ENCODE measurements around the gene SHROOM3. TPM values are rescaled to one million over a fixed set of nuclear protein-coding genes. Genes with fewer than 3 reads are reported as not detected.

SHROOM3 gene
- polyA plus RNA-seq, 1 experiment = 9.5 TPM

DNA sequence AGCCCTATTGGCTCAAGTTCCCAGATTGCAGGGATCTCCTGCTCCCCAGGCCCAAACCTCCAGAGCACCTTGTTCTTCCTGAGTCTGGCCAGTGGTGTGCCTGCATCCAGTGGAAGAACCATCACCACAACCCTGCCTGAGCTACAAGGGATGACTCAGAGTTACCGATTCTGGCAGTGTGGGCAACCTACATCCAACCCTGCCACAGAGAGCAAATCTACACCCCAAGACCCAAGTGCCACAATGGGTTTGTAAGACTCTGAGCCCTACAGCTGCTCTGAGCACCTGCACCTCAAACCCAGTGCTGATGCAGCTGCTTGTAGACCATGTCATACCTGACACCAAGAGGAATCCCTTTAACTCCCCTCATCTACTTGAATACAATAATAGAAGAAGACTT lies 352.9 kb downstream of the SHROOM3 start:
- POLR2A ChIA-PET = no interaction called here
- DNase-seq (ENCODE audit: low read depth, low spot score) = no peak

DNA sequence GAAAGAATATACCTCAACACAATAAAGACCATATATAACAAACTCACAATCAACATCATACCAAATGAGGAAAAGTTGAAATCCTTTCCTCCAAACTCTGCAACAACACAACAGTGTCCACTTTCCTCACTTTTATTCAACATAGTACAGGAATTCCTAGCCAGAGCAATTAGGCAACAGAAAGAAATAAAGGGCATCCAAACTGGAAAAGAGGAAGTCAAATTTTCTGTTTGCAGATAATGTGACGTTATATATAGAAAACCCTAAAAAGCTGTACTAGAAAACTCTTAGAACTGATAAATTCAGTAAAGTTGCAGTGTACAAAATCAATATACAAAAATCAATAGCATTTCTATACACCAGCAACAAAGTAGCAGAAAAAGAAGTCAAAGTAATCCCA lies 355.3 kb downstream of the SHROOM3 start:
- H3K4me3 ChIP-seq (ENCODE audit: low read depth, low read length) = no peak overlapping the region
- H3K27me3 ChIP-seq (ENCODE audit: control insufficient read depth, insufficient read depth, low read length) = no peaks in the 10 kb centered on the region
- DNase-seq (ENCODE audit: low read depth, low spot score) = no peak
- POLR2A ChIA-PET = no interaction called here
- H3K27ac ChIP-seq (ENCODE audit: low read depth, low read length) = no peak overlapping the region
- TF ChIP-seq, protein P1, sequence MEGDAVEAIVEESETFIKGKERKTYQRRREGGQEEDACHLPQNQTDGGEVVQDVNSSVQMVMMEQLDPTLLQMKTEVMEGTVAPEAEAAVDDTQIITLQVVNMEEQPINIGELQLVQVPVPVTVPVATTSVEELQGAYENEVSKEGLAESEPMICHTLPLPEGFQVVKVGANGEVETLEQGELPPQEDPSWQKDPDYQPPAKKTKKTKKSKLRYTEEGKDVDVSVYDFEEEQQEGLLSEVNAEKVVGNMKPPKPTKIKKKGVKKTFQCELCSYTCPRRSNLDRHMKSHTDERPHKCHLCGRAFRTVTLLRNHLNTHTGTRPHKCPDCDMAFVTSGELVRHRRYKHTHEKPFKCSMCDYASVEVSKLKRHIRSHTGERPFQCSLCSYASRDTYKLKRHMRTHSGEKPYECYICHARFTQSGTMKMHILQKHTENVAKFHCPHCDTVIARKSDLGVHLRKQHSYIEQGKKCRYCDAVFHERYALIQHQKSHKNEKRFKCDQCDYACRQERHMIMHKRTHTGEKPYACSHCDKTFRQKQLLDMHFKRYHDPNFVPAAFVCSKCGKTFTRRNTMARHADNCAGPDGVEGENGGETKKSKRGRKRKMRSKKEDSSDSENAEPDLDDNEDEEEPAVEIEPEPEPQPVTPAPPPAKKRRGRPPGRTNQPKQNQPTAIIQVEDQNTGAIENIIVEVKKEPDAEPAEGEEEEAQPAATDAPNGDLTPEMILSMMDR (IDR thresholded peaks at IDR 0.05; ENCODE audit: low read depth, low read length) = no peak
- H3K9me3 ChIP-seq (ENCODE audit: control insufficient read depth, insufficient read depth, low read length) = no peaks in the 10 kb centered on the region; the same call in none of the 2 replicates
- CTCF ChIA-PET = interaction anchor here (0.9 kb wide), 1 partner anchor 255 kb away, joined by 3 read pairs; no protein-coding TSS in a partner anchor

More for the DNA sequence above, 352.9 kb downstream of the SHROOM3 start:
- CTCF ChIA-PET = no interaction called here
- Histone ChIP-seq H3K27me3 (ENCODE audit: control insufficient read depth, insufficient read depth, low read length) (no peaks in the 10 kb centered on the region), H3K27ac (ENCODE audit: low read depth, low read length) (no peak overlapping the region), H3K9me3 (ENCODE audit: control insufficient read depth, insufficient read depth, low read length) (no peaks in the 10 kb centered on the region; the same call in none of the 2 replicates), H3K4me3 (ENCODE audit: low read depth, low read length) (no peak overlapping the region)
- TF ChIP-seq, protein P1 (IDR thresholded peaks at IDR 0.05; ENCODE audit: low read depth, low read length) = no peak

DNA sequence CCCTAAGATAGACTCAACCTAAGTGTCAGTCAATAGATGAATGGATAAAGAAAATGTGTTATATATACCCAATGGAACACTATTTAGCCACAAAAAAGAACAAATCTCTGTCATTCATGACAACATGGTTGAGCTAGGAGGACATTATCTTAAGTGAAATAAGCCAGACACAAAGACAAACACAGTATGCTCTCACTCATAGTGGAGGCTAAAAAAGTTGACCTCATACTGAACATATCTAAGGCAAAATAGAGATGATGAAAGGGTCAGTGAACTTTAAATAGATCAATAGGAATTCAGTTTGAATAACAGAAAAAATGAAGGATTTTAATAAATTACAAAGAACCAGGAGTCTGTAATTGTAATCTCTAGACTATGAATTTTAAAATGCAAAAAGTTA lies 356.4 kb downstream of the SHROOM3 start:
- Histone ChIP-seq H3K27ac (ENCODE audit: low read depth, low read length) (no peak overlapping the region), H3K27me3 (ENCODE audit: control insufficient read depth, insufficient read depth, low read length) (no peaks in the 10 kb centered on the region), H3K9me3 (ENCODE audit: control insufficient read depth, insufficient read depth, low read length) (no peaks in the 10 kb centered on the region; the same call in none of the 2 replicates), H3K4me3 (ENCODE audit: low read depth, low read length) (no peak overlapping the region)
- TF ChIP-seq, protein P1 (IDR thresholded peaks at IDR 0.05; ENCODE audit: low read depth, low read length) = no peak
- CTCF ChIA-PET = interaction anchor here (0.9 kb wide), 1 partner anchor 254 kb away, joined by 3 read pairs; no protein-coding TSS in a partner anchor
- no peak for DNase-seq (ENCODE audit: low read depth, low spot score)
- POLR2A ChIA-PET = no interaction called here

DNA sequence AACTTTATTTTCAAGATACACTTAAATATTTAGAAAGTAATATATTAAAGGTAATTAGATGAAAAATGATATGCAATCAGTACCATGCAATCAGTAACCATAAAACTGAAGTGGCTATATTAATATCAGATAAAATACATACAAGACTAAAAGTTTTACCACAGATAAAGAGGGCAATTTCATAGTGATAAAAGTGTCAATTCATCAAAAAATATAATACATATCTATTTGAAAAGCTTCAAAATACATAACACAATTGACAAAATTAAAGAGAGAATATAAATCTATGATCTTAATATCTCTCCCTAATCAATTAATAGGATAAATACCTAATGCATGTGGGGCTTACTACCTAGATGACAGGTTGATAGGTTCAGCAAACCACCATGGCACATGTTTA lies 357.4 kb downstream of the SHROOM3 start:
- no peak for DNase-seq (ENCODE audit: low read depth, low spot score)
- CTCF ChIA-PET = interaction anchor here (0.6 kb wide), 1 partner anchor 411 kb away, joined by 3 read pairs; no protein-coding TSS in a partner anchor
- Histone ChIP-seq H3K9me3 (ENCODE audit: control insufficient read depth, insufficient read depth, low read length) (no peaks in the 10 kb centered on the region; the same call in none of the 2 replicates), H3K4me3 (ENCODE audit: low read depth, low read length) (no peak overlapping the region), H3K27ac (ENCODE audit: low read depth, low read length) (no peak overlapping the region), H3K27me3 (ENCODE audit: control insufficient read depth, insufficient read depth, low read length) (no peaks in the 10 kb centered on the region)
- TF ChIP-seq, protein P1 (IDR thresholded peaks at IDR 0.05; ENCODE audit: low read depth, low read length) = no peak
- POLR2A ChIA-PET = no interaction called here

DNA sequence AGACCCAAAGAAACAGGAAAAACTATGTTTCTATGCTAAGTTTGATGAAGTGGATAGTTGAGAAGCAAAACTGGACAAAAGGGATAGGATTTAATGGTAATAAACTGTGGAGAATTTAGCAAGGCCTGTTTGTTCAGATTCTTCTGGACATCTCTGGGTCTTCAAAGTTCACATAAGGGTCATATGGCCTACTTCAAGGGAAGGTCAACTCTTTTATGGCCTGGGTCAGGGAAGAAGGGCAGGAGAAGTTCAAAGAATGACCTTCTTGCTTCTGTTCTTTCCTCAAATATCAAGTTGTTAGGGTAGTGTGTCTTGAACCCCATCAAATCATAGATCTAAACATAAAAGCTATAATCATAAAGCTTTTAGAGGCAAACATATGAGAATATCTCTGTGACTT lies 360.2 kb downstream of the SHROOM3 start:
- Histone ChIP-seq H3K27me3 (ENCODE audit: control insufficient read depth, insufficient read depth, low read length) (no peaks in the 10 kb centered on the region), H3K9me3 (ENCODE audit: control insufficient read depth, insufficient read depth, low read length) (no peaks in the 10 kb centered on the region), H3K27ac (ENCODE audit: low read depth, low read length) (no peak overlapping the region), H3K4me3 (ENCODE audit: low read depth, low read length) (no peak overlapping the region)
- ChIA-PET CTCF (no interaction called here), POLR2A (no interaction called here)
- TF ChIP-seq, protein P1 (IDR thresholded peaks at IDR 0.05; ENCODE audit: low read depth, low read length) = no peak
- no peak for DNase-seq (ENCODE audit: low read depth, low spot score)
